Liver (tissue), 9 donors: ENCODE measurements around the gene CD160. TPM values are rescaled to one million over a fixed set of nuclear protein-coding genes. Genes with fewer than 3 reads are reported as not detected.
"Not testable (repeated sequence)": the region's sequence is repeated elsewhere in the genome, so short reads cannot be mapped to it uniquely, and the experiment has no call there.

Source experiments
- DNase-seq: peaks from one replicate; pipeline ENCODE4 v3.0.0-alpha.2; 2017; ENCODE audit warnings: low spot score
- H3K27ac ChIP-seq, 2 donors: one replicate each; pipeline ENCODE4 v1.7.0; 2013; ENCODE audit warnings: inconsistent platforms in 2 of 2, low read length in 2 of 2, control low read depth in 1 of 2, low read depth in 1 of 2, mild to moderate bottlenecking in 1 of 2
- H3K27me3 ChIP-seq, 4 donors: one replicate each; pipeline versions ENCODE4 v1.6.1 to v1.7.0; 2013; ENCODE audit warnings: low read length in 3 of 4, inconsistent platforms in 1 of 4, mild to moderate bottlenecking in 1 of 4, moderate library complexity in 1 of 4; ENCODE audit not compliant: control insufficient read depth in 4 of 4, insufficient read depth in 4 of 4
- H3K36me3 ChIP-seq, 4 donors: one replicate each; pipeline versions ENCODE4 v1.6.1 to v1.7.0; 2013; ENCODE audit warnings: low read length in 3 of 4, mild to moderate bottlenecking in 3 of 4, low read depth in 1 of 4, moderate library complexity in 1 of 4; ENCODE audit not compliant: control insufficient read depth in 4 of 4, insufficient read depth in 3 of 4
- H3K4me1 ChIP-seq, 4 donors: one replicate each; pipeline versions ENCODE4 v1.6.1 to v1.7.0; 2013; ENCODE audit warnings: low read length in 3 of 4, mild to moderate bottlenecking in 3 of 4, moderate library complexity in 1 of 4; ENCODE audit not compliant: control insufficient read depth in 4 of 4, insufficient read depth in 4 of 4
- H3K4me3 ChIP-seq, 3 donors: one replicate each; pipeline versions ENCODE4 v1.6.1 to v1.7.0; 2013; ENCODE audit warnings: low read length in 3 of 3, control low read depth in 1 of 3, low read depth in 1 of 3, mild to moderate bottlenecking in 1 of 3
- H3K9ac ChIP-seq, 2 donors: one replicate each; pipeline ENCODE4 v1.7.0; 2013; ENCODE audit warnings: low read length in 2 of 2, mild to moderate bottlenecking in 2 of 2, moderate library complexity in 2 of 2, control low read depth in 1 of 2, low read depth in 1 of 2
- H3K9me3 ChIP-seq, 4 donors: one replicate each; pipeline versions ENCODE4 v1.6.1 to v1.7.0; 2013; ENCODE audit warnings: low read length in 3 of 4; ENCODE audit not compliant: control insufficient read depth in 4 of 4
- CTCF ChIP-seq: fragments of 150-350 bp; IDR thresholded peaks from 2 replicates; pipeline ENCODE4 v1.5.1; 2017; ENCODE audit warnings: improper control_type of control experiment, low read depth, low read length; ENCODE audit not compliant: missing input control
- EGR1 ChIP-seq, 2 donors: IDR thresholded peaks; 2 replicates each; pipeline ENCODE4 v1.6.1; 2016 to 2018; ENCODE audit warnings: antibody characterized with exemption in 2 of 2, low read depth in 2 of 2
- FOXA1 ChIP-seq: IDR thresholded peaks from 2 replicates; pipeline ENCODE4 v1.6.1; 2016; ENCODE audit warnings: antibody characterized with exemption
- FOXA2 ChIP-seq: IDR thresholded peaks from 2 replicates; pipeline ENCODE4 v1.6.1; 2016; ENCODE audit warnings: antibody characterized with exemption
- GABPA ChIP-seq, 2 donors: IDR thresholded peaks in 1 of 2; conservative IDR thresholded peaks in 1 of 2; 2 replicates each; pipeline ENCODE4 v1.6.1; 2016; ENCODE audit warnings: antibody characterized with exemption in 2 of 2, mild to moderate bottlenecking in 1 of 2, moderate library complexity in 1 of 2
- HNF4A ChIP-seq, 2 donors: conservative IDR thresholded peaks; 2 replicates each; pipeline ENCODE4 v1.6.1; 2016; ENCODE audit warnings: antibody characterized with exemption in 2 of 2, mild to moderate bottlenecking in 2 of 2
- JUND ChIP-seq, 2 donors: IDR thresholded peaks; 2 replicates each; pipeline ENCODE4 v1.6.1; 2016; ENCODE audit warnings: antibody characterized with exemption in 2 of 2
- MAX ChIP-seq: IDR thresholded peaks from 2 replicates; pipeline ENCODE4 v1.6.1; 2016; ENCODE audit warnings: antibody characterized with exemption
- NR2F2 ChIP-seq: IDR thresholded peaks from 2 replicates; pipeline ENCODE4 v1.6.1; 2016; ENCODE audit warnings: antibody characterized with exemption
- RAD21 ChIP-seq, 2 donors: IDR thresholded peaks; 2 replicates each; pipeline ENCODE4 v1.6.1; 2016; ENCODE audit warnings: antibody characterized with exemption in 2 of 2, mild to moderate bottlenecking in 2 of 2
- REST ChIP-seq: IDR thresholded peaks from 2 replicates; pipeline ENCODE4 v1.6.1; 2016; ENCODE audit warnings: antibody characterized with exemption, mild to moderate bottlenecking
- RXRA ChIP-seq, 2 donors: IDR thresholded peaks; 2 replicates each; pipeline ENCODE4 v1.6.1; 2017 to 2018; ENCODE audit warnings: antibody characterized with exemption in 2 of 2, mild to moderate bottlenecking in 1 of 2
- SP1 ChIP-seq: IDR thresholded peaks from 2 replicates; pipeline ENCODE4 v1.6.1; 2018; ENCODE audit warnings: antibody characterized with exemption, mild to moderate bottlenecking
- TAF1 ChIP-seq: conservative IDR thresholded peaks from 2 replicates; pipeline ENCODE4 v1.6.1; 2016; ENCODE audit warnings: antibody characterized with exemption, mild to moderate bottlenecking
- ZBTB33 ChIP-seq: IDR thresholded peaks from 2 replicates; pipeline ENCODE4 v1.6.1; 2016; ENCODE audit warnings: antibody characterized with exemption
- WGBS: extraction: QIAGEN DNeasy Blood & Tissue Kit; methylation state at CpG from one replicate; pipeline ENCODE4 v1.1.7; 2013; 5-methylcytosine and 5-hydroxymethylcytosine counted together
- polyA plus RNA-seq, 2 donors: library from polyadenylated mRNA; stranded (reverse) in 1 of 2; unstranded in 1 of 2; fragments of 200-250 nt in 1 of 2; fragments of >200 nt in 1 of 2; fragmentation: Nextera tagmentation in 1 of 2; extraction: Ambion mirVana in 1 of 2; gene quantifications; one replicate each; pipeline versions ENCODE4 v1.2.1 to v1.2.3, GENCODE V29; 2013 to 2015
- total RNA-seq, 2 donors: library from RNA; depleted of rRNA; stranded (reverse); fragments of >200 nt; gene quantifications; one replicate each; pipeline ENCODE4 v1.2.3, GENCODE V29; 2014
- donor health status: healthy.
- donor health status: healthy.
- donor health status: healthy.
- donor health status: healthy.
- donor health status: healthy.

Gene CD160
- total RNA-seq = 1 to 10 TPM; 1.0 to 1.1 TPM
- polyA plus RNA-seq = 1 to 10 TPM in 1 of 2 donors, under 1 TPM in 1; 0.54 to 1.4 TPM

GRCh38 chr1:145719230-145720079 is at the start of gene CD160:
Gene CD160, plus strand, starts transcription at chr1:145719499. Its CDS starts 8,829 bp downstream, at chr1:145728328.
- 87% methylated on average over 12 of the region's 12 CpGs for WGBS
- Histone ChIP-seq H3K9me3 (no peaks in the 10 kb centered on the region), H3K4me3 (no peak within 1 kb of the TSS), H3K27ac (no peak within 1 kb of the TSS), H3K27me3 (no peaks in the 10 kb centered on the region), H3K4me1 (peaks cover 2 to 13% (median 7%) of the 10 kb centered on the region in 4 donors), H3K36me3 (no peaks in the 10 kb centered on the region), H3K9ac (no peak within 1 kb of the TSS)
- TF ChIP-seq REST (no peak), CTCF (no peak), RXRA (IDR thresholded peaks at IDR 0.05) (no peak), SP1 (no peak), FOXA1 (no peak), GABPA (IDR thresholded peaks at IDR 0.05 in 1 of 2, conservative IDR thresholded peaks at IDR 0.05 in 1 of 2) (no peak), HNF4A (conservative IDR thresholded peaks at IDR 0.05) (no peak), JUND (IDR thresholded peaks at IDR 0.05) (no peak), FOXA2 (no peak), RAD21 (IDR thresholded peaks at IDR 0.05) (no peak), ZBTB33 (no peak), EGR1 (IDR thresholded peaks at IDR 0.05; ENCODE audit: low read depth in 2 of 2) (no peak), TAF1 (no peak), NR2F2 (no peak), MAX (no peak)
- no peak for DNase-seq

- H3K9me3 ChIP-seq, H3K4me3 ChIP-seq, H3K27ac ChIP-seq, H3K36me3 ChIP-seq, H3K4me1 ChIP-seq, DNase-seq, H3K27me3 ChIP-seq, H3K9ac ChIP-seq: not testable (repeated sequence)
- 87% methylated on average over 2 of the region's 3 CpGs for WGBS
These were observed 48.1 kb upstream of the CD160 start for GRCh38 chr1:145670995-145671745.

GRCh38 chr1:145673217-145673616 is 46.1 kb upstream of the CD160 start:
- not testable (repeated sequence) for H3K9me3 ChIP-seq, H3K36me3 ChIP-seq, H3K9ac ChIP-seq, H3K27ac ChIP-seq, H3K27me3 ChIP-seq, H3K4me1 ChIP-seq, DNase-seq, H3K4me3 ChIP-seq
- WGBS = no CpG with 5 or more reads among the region's 1 CpG

- DNase-seq, H3K9ac ChIP-seq, H3K9me3 ChIP-seq, H3K36me3 ChIP-seq, H3K4me1 ChIP-seq, H3K4me3 ChIP-seq, H3K27me3 ChIP-seq, H3K27ac ChIP-seq: not testable (repeated sequence)
- whole genome bisulfite sequencing = 93% methylated on average over 2 of the region's 3 CpGs
These were observed 34.4 kb upstream of the CD160 start for GRCh38 chr1:145684858-145685257.
